GM21447 (cell line): ENCODE measurements around the gene RAB27B.

Experiments used
- ATAC-seq: cut with Tn5 transposase; IDR thresholded peaks from one replicate; pipeline ENCODE4 v1.9.1; 2021; ENCODE audit not compliant: unreplicated experiment

RAB27B gene

GRCh38 chr18:54859667-54860421 lies 31.6 kb downstream of the RAB27B start:
- ATAC-seq = no peak

GRCh38 chr18:54860941-54861340 lies 32.7 kb downstream of the RAB27B start:
- no peak for ATAC-seq

GRCh38 chr18:54867131-54867530 lies 38.9 kb downstream of the RAB27B start:
- ATAC-seq = no peak

DNA sequence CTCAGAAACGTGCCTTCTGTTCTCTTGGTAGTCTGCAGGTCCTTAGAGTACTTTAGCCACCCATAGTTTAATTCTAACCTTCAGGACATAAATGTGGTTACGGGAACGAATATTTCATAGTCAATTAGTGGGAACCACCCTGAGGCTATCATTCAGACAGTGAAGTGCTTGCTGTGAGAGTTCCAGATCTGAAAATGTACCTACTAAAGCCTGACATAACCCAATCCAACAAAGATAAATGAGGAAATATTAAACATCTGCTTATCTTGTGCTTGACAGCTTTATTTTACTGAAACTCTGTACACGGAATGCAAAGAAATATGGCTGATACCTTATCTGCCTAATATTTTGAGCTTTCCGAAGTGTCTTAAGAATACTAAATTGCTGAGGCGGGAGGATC lies 43.0 kb downstream of the RAB27B start:
- ATAC-seq = no peak

- no peak for ATAC-seq
Observed at GRCh38 chr18:54872681-54873080, 44.4 kb downstream of the RAB27B start.

GRCh38 chr18:54873884-54874255 lies 45.6 kb downstream of the RAB27B start:
- no peak for ATAC-seq

- no peak for ATAC-seq
Observed at GRCh38 chr18:54875063-54875462, 46.8 kb downstream of the RAB27B start.

DNA sequence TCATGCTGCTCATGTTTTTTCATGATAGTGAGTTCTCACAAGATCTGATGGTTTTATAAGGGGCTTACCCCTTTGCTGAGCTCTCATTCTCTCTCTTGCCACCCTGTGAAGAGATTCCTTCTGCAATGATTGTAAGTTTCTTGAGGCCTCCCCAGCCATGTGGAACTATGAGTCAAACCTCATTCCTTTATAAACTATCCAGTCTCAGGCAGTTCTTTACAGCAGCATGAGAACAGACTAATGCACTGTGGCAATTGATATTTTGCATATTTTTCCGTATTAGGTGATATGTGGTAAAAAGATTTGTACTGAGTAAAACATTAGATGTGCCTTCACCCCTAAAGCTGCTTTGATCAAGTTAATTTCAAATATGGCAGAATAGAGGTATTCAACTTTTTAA lies 48.8 kb downstream of the RAB27B start:
- ATAC-seq = no peak

GRCh38 chr18:54878159-54878622 lies 49.9 kb downstream of the RAB27B start:
- no peak for ATAC-seq

- ATAC-seq = no peak
Observed at GRCh38 chr18:54878659-54879358, 50.5 kb downstream of the RAB27B start.

GRCh38 chr18:54879691-54880090 lies 51.4 kb downstream of the RAB27B start:
- no peak for ATAC-seq

GRCh38 chr18:54880395-54881105 lies 52.3 kb downstream of the RAB27B start:
- no peak for ATAC-seq

- no peak for ATAC-seq
Observed at GRCh38 chr18:54881229-54881768, 53.0 kb downstream of the RAB27B start.

DNA sequence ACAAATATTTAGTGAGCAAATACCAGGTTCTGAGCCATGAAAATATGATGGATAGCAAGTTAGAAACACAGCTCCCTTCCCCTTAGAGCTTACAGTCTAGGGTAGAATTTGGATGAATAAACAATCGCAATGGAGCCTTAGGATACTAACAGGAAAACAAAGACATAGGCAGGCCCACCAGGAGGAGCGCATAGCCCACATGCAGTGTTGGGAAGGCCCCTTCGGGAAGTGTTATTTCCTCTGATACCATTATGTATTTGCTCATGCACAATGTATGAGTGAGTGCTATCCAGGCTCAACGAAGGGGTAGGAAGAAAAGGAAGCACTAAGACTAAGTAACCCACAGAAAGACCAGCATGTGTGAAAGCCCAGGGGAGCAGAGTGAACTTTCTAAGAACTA lies 54.0 kb downstream of the RAB27B start:
- ATAC-seq = no peak

DNA sequence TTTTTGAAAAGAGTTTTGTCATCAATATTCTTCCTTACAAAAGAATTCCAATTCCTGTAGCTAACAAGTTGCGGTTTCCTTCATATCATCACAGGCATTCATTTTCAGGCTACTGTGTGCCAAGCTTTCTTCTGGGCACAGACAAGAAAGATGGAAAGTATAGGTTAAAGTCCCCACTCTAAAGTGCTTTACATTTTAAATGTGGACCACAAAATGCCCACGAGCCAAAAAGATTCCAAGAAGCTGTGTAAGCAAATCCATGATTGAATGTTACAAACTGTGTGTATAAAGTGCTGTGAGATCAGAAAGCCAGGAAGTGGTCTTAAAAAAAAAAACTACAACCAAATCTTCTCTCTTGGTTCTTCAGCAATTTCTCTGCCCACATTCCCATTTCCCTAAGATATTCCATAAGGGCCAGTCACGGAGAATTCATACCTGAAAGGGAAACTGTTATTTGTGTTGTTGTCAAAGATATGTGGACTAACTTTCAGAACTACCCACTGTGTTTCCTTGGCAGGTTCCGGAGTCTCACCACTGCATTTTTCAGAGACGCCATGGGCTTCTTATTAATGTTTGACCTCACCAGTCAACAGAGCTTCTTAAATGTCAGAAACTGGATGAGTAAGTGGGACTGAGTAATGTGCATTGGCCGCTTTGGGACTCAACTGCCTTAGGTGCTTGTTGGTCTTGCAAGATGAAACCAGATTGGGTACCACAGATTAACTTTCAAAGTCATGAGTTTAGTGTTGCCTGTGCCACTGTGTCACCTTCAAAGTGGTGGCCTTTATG lies 55.7 kb downstream of the RAB27B start:
- no peak for ATAC-seq

DNA sequence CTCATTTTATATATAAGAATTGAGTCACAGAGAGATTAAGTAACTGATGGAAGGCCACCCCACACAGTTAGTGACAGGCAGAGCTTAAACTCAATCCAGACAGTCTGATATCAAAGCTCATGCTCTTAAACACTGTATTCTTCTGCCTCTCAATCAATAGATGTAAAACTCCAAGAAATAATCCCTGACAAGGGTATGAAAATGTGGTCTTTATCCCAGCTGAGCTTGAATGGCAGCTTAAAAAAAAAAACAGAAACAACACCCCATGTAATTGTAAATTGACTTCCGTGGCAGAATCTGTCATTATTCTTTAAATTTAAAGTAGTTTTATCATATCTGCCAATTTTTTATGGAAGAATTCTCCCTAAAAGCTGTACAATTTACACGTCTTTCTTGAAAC lies 60.1 kb downstream of the RAB27B start:
- ATAC-seq = no peak

DNA sequence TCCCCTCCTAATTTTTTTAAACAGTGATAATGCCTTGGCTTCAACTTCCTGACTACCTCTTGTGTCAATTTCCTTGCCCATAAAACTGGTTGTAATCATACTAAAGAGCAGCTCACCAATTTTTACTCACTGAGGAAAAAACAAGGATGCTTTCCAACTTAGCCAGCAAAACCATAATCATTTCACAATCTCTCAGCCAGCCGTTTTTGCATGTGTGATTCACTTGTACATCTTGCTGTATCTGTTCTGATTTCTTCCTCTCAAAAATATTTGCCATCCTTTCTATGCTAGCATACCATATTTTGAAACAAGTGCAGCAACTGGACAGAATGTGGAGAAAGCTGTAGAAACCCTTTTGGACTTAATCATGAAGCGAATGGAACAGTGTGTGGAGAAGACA lies 60.7 kb downstream of the RAB27B start:
- no peak for ATAC-seq

GRCh38 chr18:54899500-54899899 lies 71.2 kb downstream of the RAB27B start:
- ATAC-seq = no peak

- ATAC-seq = no peak
Observed at GRCh38 chr18:54900290-54900689, 72.0 kb downstream of the RAB27B start.

- ATAC-seq = no peak
Observed at GRCh38 chr18:54904581-54904980, 76.3 kb downstream of the RAB27B start.

DNA sequence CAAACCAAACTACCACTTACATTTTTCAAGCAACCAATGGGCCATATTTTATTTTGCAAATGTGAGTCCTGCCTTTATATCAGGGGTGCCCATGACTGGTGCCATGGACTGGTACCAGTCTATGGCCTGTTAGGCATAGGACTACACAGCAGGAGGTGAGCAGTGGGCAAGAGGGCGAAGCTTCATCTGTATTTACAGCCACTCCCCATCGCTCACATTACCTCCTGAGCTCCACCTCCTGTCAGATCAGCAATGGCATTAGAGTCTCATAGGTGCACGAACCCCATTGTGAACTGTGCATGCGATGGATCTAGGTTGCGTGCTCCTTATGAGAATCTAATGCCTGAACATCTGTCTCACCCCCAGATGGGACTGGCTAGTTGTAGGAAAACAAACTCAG lies 77.4 kb downstream of the RAB27B start:
- ATAC-seq = no peak
